Muscle of back (tissue), 11 donors: Measurements from ENCODE around the gene CENPS. TPM values are rescaled to one million over a fixed set of nuclear protein-coding genes. Genes with fewer than 3 reads are reported as not detected.
"Not testable (repeated sequence)": the region's sequence is repeated elsewhere in the genome, so short reads cannot be mapped to it uniquely, and the experiment has no call there.

Experiments used
- DNase-seq, 3 donors: peaks; one replicate each; pipeline versions ENCODE4 v3.0.0 to v3.0.0-alpha.2; 2013
- polyA plus RNA-seq, 10 donors: library from polyadenylated mRNA; unstranded; fragments of 120-200 nt; gene quantifications; one replicate each; pipeline ENCODE4 v1.2.1, GENCODE V29; 2013; ENCODE audit not compliant: insufficient read length in 10 of 10

CENPS gene
- polyA plus RNA-seq, 10 donors = 7.0 to 13.1 (median 8.6) TPM

DNA sequence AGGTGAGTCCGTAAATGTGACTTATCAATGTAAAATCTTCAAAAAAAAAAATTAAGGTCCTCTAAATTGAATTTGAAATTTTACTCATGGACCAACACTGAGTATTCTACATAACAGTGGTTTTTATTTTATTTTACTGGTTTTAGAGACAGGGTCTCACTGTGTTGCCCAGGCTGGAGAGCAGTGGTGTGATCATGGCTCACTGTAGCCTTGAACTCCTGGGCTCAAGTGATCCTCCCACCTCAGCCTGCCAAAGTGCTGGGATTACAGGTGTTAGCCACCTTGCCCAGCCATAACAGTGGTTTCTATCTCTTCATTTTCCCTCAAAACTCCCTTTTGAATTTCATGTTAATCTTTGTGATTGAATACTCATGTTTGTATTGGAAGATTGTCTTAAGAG, 14.3 kb upstream of the CENPS start:
- not testable (repeated sequence) for DNase-seq

GRCh38 chr1:10418741-10419140, 11.5 kb upstream of the CENPS start:
- DNase-seq = not testable (repeated sequence)

- no peak for DNase-seq
These were observed 10.9 kb upstream of the CENPS start for GRCh38 chr1:10419351-10419750.

- DNase-seq = no peak
These were observed 8.6 kb upstream of the CENPS start for GRCh38 chr1:10421637-10422036.

DNA sequence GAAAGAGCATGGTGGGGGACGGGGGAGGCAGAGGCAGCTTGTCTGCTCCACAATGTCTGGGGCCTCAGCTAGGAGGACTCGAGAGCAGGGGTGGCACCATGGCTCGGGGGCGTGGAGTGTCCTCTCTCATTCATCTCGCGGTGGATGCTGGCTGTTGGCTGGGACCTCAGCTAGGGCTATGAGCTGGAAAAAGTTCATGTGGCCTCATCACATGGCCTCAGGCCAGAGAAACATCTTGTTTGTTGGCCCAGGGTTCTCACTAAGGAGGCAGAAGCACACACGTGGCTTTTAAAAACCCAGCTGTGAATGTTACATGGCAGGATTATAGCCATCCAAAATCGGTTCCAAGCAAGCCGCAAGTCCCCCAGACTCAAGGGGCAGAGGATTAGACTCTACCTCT, 6.2 kb upstream of the CENPS start:
- DNase-seq = peak; percentile 36 to 84 (median 64)

GRCh38 chr1:10424651-10425050, 5.6 kb upstream of the CENPS start:
- DNase-seq = no peak

DNA sequence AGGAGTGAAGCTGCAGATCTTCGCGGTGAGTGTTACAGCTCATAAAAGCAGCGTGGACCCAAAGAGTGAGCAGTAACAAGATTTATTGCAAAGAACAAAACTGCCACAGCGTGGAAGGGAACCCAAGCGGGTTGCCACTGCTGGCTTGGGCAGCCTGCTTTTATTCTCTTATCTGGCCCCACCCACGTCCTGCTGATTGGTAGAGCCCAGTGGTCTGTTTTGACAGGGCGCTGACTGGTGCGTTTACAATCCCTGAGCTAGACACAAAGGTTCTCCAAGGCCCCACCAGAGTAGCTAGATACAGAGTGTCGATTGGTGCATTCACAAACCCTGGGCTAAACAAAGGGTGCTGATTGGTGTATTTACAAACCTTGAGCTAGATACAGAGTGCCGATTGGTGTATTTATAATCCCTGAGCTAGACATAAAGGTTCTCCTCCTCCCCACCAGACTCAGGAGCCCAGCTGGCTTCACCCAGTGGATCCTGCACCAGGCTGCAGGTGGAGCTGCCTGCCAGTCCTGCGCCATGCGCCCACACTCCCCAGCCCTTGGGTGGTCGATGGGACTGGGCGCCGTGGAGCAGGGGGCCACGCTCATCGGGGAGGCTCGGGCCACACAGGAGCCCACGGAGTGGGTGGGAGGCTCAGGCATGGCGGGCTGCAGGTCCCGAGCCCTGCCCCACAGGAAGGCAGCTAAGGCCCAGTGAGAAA, 4.3 kb upstream of the CENPS start:
- DNase-seq = not testable (repeated sequence)

GRCh38 chr1:10426535-10426848, 3.7 kb upstream of the CENPS start:
- DNase-seq = not testable (repeated sequence)

DNA sequence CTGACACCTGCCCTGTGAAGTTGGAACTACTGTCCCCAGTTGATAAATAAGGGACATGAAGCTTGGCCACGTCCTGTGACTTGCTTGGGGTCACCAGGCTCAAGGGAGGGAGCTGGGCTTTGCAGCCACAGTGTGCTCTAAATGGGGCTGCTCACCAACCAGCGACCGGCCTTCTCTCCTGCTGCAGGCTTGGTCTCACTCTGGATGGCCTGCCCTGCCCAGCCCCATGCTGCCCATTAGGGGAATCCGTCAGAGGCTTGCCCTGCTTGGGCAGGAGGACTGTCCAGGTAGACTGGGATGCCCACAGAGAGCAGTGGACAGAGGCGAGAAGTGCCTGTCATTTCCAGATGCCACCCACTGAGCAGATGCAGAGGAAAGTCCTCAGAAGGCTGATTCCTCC, 1.2 kb upstream of the CENPS start:
- no peak for DNase-seq

GRCh38 chr1:10429868-10430215, 391 bp upstream of the CENPS start:
- DNase-seq = peak in 1 of 3 donors; percentile 16

GRCh38 chr1:10431070-10431730, 967 bp downstream of the CENPS start:
- no peak for DNase-seq

- no peak for DNase-seq
These were observed 2.9 kb downstream of the CENPS start for GRCh38 chr1:10432910-10433700.

DNA sequence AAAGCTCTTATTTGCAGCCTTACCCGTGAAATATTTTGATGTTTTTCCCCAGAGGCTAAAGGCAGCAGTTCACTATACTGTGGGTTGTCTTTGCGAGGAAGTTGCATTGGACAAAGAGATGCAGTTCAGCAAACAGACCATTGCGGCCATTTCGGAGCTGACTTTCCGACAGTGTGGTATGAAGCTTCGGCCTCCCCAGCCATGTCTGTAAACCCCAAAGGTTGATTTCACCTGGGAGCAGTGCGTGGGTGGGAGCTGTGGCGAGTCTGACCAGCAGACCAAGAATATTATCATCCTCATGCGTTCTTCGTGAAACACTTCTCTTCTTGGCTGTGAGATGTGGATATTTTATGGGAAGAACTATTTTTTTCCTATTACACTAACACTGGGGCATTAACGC, 3.6 kb downstream of the CENPS start:
- DNase-seq = no peak

DNA sequence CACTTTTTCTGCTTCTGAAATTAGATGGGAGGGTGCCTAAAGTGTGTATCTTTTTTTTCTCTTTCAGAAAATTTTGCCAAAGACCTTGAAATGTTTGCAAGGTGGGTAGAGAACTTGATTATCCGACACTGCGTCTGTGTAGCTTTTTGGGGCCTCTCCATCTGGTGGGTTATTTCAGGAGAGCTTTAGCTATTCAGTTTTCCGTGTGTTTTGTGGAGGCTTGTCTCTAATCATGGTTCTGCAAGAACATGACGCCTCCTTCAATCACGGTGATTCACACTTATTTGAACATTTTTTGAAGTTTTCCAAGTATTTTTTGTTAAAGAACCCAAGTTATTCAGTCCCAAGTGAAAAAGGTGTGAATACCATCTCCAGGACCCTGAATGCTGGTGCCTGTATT, 4.4 kb downstream of the CENPS start:
- no peak for DNase-seq

DNA sequence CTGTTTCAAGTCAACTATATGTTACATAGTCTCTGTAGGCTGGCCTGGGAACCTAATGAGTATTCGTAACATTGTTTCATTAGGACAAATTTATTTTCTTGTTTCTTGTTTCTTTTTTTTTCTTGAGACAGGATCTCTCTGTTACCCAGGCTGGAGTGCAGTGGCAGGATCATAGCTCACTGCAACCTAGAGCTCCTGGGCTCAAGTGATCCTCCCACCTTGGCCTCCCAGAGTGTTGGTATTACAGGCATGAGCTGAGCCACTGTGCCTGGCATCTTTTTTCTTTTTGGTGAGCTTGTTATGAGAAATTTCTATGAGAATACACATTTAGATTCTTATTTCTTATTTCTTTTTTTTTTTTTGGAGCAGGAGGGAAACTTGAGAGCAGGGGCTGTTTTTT, 6.8 kb downstream of the CENPS start:
- DNase-seq = no peak

GRCh38 chr1:10438677-10439163, 8.5 kb downstream of the CENPS start:
- DNase-seq = no peak

GRCh38 chr1:10440305-10440704, 10.1 kb downstream of the CENPS start:
- DNase-seq = no peak

DNA sequence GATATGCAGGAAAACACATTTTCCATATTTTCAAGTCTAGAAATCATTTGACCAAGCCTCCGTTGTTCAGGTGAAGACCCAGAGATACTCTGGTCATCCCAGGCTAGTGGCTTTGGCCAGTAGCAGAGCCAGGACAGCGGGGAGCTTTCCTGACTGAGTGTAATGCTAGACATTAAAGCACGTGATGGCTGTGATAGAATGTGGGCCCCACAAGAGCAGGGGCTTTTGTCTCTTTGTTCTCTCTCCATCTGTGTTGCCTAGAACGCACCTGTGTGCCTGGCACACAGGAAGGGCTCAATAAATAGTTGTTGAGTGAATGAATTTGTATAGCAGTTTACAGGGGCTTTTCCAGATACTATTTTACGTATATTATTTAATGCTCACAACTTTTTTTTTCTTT, 10.6 kb downstream of the CENPS start:
- no peak for DNase-seq

DNA sequence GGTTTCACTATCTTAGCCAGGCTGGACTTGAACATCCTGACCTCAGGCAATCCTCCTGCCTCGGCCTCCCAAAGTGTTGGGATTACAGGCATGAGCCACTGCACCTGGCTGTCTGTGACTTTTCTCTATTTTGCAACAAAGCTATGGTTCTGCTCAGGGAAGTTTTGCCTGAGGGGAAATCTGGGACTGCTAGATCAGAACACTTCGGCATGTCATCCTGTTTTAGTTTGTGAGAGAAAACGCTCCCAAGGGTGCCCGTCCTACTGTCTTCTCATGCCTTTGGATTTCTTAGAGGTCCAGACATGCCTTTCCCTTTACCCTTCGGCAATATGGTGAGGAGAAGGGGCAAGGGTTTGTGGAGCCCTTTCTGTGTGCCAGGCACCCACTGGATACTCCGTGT, 14.0 kb downstream of the CENPS start:
- DNase-seq = no peak

DNA sequence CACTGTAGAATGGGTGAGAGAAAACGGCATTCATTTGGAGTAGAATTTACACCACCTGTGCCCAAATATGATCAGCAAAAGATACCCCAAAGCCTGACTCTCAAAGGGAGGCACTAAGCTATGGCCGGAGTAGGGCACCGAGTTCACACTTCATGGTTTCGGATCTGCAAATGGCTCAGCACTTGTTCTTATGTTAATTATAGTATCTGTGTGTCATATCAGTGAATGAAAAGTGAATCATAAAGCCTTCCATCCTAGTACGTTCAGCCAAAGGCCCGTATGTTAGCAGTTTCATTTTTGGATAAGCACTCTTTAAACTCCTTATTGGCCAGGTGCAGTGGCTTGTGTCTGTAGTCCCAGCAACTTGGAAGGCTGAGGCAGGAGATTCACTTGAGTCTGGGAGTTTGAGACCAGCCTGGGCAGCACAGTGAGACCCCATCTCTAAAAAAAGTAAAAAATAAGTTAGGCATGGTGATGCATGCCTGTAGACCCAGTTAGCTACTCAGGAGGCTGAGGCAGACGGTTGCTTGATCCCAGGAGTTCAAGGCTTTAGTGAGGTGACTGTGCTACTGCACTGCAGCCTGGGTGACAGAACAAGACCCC, 14.7 kb downstream of the CENPS start:
- no peak for DNase-seq

DNA sequence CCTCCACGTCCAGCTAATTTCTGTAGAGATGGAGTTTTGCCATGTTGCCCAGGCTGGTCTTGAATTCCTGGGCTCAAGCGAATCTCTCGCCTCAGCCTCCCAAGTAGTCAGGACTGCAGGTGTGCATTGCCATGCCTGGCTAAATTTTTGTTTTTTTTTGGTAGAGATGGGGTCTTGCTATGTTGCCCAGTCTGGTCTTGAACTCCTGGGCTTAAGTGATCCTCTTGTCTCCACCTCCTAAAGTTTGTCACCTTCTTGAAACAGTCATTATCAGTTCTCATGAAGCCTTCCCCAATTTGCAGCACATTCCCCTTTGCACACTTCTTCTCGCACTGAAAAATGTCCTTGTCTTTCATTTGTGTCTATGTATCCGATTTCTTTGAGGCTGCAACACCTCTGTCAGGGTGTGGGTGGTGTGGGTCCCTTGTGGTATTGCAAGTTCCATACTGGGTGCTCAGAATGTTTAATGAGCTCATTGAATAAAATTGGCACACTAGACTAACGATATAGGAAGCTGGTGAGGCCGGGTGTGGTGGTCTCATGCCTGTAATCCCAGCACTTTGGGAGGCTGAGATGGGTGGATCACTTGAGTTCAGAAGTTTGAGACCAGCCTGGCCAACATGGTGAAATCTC, 16.7 kb downstream of the CENPS start:
- no peak for DNase-seq

DNA sequence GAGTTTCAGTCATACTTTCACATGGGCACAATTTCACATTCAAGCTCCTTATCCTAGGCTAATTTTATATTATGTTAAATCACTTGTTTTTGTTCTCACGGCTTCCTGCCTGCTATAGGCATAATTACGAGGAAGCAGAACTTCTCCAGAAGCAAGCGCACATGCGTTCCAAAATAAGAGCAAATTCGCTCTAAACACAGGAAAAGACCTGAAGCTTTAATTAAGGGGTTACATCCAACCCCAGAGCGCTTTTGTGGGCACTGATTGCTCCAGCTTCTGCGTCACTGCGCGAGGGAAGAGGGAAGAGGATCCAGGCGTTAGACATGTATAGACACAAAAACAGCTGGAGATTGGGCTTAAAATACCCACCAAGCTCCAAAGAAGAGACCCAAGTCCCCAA, 19.5 kb downstream of the CENPS start, which contains the start of gene CORT:
Gene CORT (plus strand): TSS at position 281 of the 400 bp plus-strand sequence. CDS start 193 bp downstream, outside the sequence.
- DNase-seq = no peak
